ENCODE measurements around the gene AICDA. TPM values are rescaled to one million over a fixed set of nuclear protein-coding genes. Genes with fewer than 3 reads are reported as not detected.
"Not testable (repeated sequence)": the region's sequence is repeated elsewhere in the genome, so short reads cannot be mapped to it uniquely, and the experiment has no call there.

Gene AICDA
- total RNA-seq, 1 experiment from 2014 or later, result not detected

DNA sequence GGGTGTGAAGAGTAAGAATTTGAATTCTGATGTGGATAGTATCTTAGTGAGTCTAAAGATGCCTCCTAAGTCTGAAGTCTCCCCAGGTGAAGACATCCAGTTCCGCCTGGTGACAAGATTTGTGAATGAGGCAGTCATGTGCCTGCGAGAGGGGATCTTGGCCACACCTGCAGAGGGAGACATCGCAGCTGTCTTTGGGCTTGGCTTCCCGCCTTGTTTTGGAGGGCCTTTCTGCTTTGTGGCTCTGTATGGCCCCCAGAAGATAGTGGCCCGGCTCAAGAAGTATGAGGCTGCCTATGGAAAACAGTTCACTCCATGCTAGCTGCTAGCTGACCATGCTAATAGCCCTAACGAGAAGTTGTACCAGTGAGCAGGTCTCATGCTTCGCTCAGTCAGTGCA lies 24.6 kb upstream of the AICDA start (continued):
- TF ChIP-seq TCF7L2 (IDR thresholded peaks at IDR 0.05; ENCODE audit: borderline replicate concordance, extremely low read depth, insufficient read depth, insufficient read length) (no peak), CEBPB (IDR thresholded peaks at IDR 0.05; ENCODE audit: low read depth) (no peak), EZH2phosphoT487 (IDR thresholded peaks at IDR 0.05; ENCODE audit: borderline replicate concordance) (no peak), EGR1 (IDR thresholded peaks at IDR 0.05; ENCODE audit: low read depth) (no peak), RAD21 (IDR thresholded peaks at IDR 0.05; ENCODE audit: low read depth) (no peak), CBX3 (IDR thresholded peaks at IDR 0.05; ENCODE audit: low read depth) (no peak), SIN3A (IDR thresholded peaks at IDR 0.05; ENCODE audit: low read depth) (no peak), ZNF274 (IDR thresholded peaks at IDR 0.05; ENCODE audit: low read depth, low read length) (no peak), EZH2 (IDR thresholded peaks at IDR 0.05) (no peak)
- TF ChIP-seq, protein P1, sequence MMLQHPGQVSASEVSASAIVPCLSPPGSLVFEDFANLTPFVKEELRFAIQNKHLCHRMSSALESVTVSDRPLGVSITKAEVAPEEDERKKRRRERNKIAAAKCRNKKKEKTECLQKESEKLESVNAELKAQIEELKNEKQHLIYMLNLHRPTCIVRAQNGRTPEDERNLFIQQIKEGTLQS (IDR thresholded peaks at IDR 0.05), result no peak

DNA sequence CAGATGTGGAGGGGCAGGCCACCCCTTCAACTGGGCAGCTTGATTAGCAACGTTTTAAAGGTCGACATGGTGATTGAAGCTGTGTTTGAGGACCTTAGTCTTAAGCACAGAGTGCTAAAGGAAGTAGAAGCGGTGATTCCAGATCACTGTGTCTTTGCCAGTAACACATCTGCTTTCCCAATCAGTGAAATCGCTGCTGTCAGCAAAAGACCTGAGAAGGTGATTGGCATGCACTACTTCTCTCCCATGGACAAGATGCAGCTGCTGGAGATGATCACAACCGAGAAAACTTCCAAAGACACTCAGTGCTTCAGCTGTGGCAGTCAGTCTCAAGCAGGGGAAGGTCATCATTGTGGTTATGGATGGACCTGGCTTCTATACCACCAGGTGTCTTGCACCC lies 23.9 kb upstream of the AICDA start:
- Histone ChIP-seq H3K9me2 (ENCODE audit: insufficient read depth) (no peaks in the 10 kb centered on the region), H3K4me3 (replicated peaks in 1 of 2; ENCODE audit: low read depth in 1 of 2, low read length in 2 of 2) (no peak overlapping the region), H3K36me3 (ENCODE audit: control insufficient read depth in 1 of 2, insufficient read depth in 2 of 2, low read length in 2 of 2) (no peaks in the 10 kb centered on the region), H3K4me2 (ENCODE audit: low read length) (no peak overlapping the region), H2AFZ (ENCODE audit: low read depth, low read length, poor library complexity, severe bottlenecking) (no peak overlapping the region), H3K4me1 (ENCODE audit: control insufficient read depth in 1 of 2, insufficient read depth in 2 of 2, low read length in 2 of 2) (no peaks in the 10 kb centered on the region), H3K9ac (ENCODE audit: low read length) (no peak overlapping the region), H3K79me2 (ENCODE audit: insufficient read depth, low read length) (no peaks in the 10 kb centered on the region), H4K20me1 (ENCODE audit: insufficient read depth) (no peaks in the 10 kb centered on the region), H3K27me3 (ENCODE audit: insufficient read depth, low read length) (no peaks in the 10 kb centered on the region), H3K27ac (ENCODE audit: low read depth, low read length) (no peak overlapping the region), H3K9me3 (ENCODE audit: control insufficient read depth in 1 of 2, insufficient read depth in 1 of 2, low read depth in 1 of 2, low read length in 2 of 2) (no peaks in the 10 kb centered on the region)
- DNase-seq (ENCODE audit: low read depth, low spot score) (no peak), ATAC-seq (no peak)
- TF ChIP-seq EZH2 (IDR thresholded peaks at IDR 0.05) (no peak), SRF (IDR thresholded peaks at IDR 0.05; ENCODE audit: low read depth) (no peak), EGR1 (IDR thresholded peaks at IDR 0.05; ENCODE audit: low read depth) (no peak), ELF1 (IDR thresholded peaks at IDR 0.05; ENCODE audit: borderline replicate concordance, low read depth) (no peak), SP1 (IDR thresholded peaks at IDR 0.05; ENCODE audit: low read depth) (no peak), ZFX (IDR thresholded peaks at IDR 0.05) (no peak), POLR2A (IDR thresholded peaks at IDR 0.05; ENCODE audit: borderline replicate concordance, extremely low read depth, insufficient read depth, insufficient read length) (no peak), FOSL1 (IDR thresholded peaks at IDR 0.05; ENCODE audit: low read depth) (no peak), JUND (IDR thresholded peaks at IDR 0.05) (no peak)
- TF ChIP-seq, protein P2, sequence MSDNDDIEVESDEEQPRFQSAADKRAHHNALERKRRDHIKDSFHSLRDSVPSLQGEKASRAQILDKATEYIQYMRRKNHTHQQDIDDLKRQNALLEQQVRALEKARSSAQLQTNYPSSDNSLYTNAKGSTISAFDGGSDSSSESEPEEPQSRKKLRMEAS (IDR thresholded peaks at IDR 0.05), result no peak
- TF ChIP-seq, protein P3, sequence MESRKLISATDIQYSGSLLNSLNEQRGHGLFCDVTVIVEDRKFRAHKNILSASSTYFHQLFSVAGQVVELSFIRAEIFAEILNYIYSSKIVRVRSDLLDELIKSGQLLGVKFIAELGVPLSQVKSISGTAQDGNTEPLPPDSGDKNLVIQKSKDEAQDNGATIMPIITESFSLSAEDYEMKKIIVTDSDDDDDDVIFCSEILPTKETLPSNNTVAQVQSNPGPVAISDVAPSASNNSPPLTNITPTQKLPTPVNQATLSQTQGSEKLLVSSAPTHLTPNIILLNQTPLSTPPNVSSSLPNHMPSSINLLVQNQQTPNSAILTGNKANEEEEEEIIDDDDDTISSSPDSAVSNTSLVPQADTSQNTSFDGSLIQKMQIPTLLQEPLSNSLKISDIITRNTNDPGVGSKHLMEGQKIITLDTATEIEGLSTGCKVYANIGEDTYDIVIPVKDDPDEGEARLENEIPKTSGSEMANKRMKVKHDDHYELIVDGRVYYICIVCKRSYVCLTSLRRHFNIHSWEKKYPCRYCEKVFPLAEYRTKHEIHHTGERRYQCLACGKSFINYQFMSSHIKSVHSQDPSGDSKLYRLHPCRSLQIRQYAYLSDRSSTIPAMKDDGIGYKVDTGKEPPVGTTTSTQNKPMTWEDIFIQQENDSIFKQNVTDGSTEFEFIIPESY (IDR thresholded peaks at IDR 0.05; ENCODE audit: extremely low read depth, insufficient replicate concordance, low read length), result no peak
- RAD21 ChIA-PET (ENCODE audit: low non-redundant PET in 1 of 2, low total read pairs in 2 of 2, uncharacterized antibody in 2 of 2, unreplicated experiment in 2 of 2), result no interaction called here
- no TSS peak for BruUV-seq (replicated peaks)
- intact Hi-C loops (cut with micrococcal nuclease), result no loop called here
- POLR2A ChIA-PET, result no interaction called here
- CTCF ChIA-PET, result no interaction called here

DNA sequence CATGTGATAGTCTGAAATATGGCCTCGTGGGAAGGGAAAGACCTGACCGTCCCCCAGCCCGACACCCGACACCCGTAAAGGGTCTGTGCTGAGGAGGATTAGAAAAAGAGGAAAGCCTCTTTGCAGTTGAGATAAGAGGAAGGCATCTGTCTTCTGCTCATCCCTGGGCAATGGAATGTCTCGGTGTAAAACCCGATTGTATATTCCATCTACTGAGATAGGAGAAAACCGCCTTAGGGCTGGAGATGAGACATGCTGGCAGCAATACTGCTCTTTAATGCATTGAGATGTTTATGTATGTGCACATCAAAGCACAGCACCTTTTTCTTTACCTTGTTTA lies 23.3 kb upstream of the AICDA start:
- H3K27ac ChIP-seq (ENCODE audit: low read depth, low read length); H4K20me1 ChIP-seq (ENCODE audit: insufficient read depth); POLR2A ChIA-PET; DNase-seq (ENCODE audit: low read depth, low spot score); H3K9me2 ChIP-seq (ENCODE audit: insufficient read depth); H3K36me3 ChIP-seq (ENCODE audit: control insufficient read depth in 1 of 2, insufficient read depth in 2 of 2, low read length in 2 of 2); H3K79me2 ChIP-seq (ENCODE audit: insufficient read depth, low read length); H3K4me1 ChIP-seq (ENCODE audit: control insufficient read depth in 1 of 2, insufficient read depth in 2 of 2, low read length in 2 of 2); BruUV-seq (replicated peaks); RAD21 ChIA-PET (ENCODE audit: low non-redundant PET in 1 of 2, low total read pairs in 2 of 2, uncharacterized antibody in 2 of 2, unreplicated experiment in 2 of 2); CTCF ChIA-PET; H3K9ac ChIP-seq (ENCODE audit: low read length); H3K9me3 ChIP-seq (ENCODE audit: control insufficient read depth in 1 of 2, insufficient read depth in 1 of 2, low read depth in 1 of 2, low read length in 2 of 2); H2AFZ ChIP-seq (ENCODE audit: low read depth, low read length, poor library complexity, severe bottlenecking); H3K4me2 ChIP-seq (ENCODE audit: low read length); intact Hi-C loops (cut with micrococcal nuclease); ATAC-seq; H3K4me3 ChIP-seq (replicated peaks in 1 of 2; ENCODE audit: low read depth in 1 of 2, low read length in 2 of 2); H3K27me3 ChIP-seq (ENCODE audit: insufficient read depth, low read length): not testable (repeated sequence)

All from HCT116 (cell line).